HepG2 (cell line): ENCODE measurements around the gene AMHR2. TPM values are rescaled to one million over a fixed set of nuclear protein-coding genes. Genes with fewer than 3 reads are reported as not detected.
A peak's percentile ranks its signal among the peaks of the same experiment; 100 is the strongest.

Source experiments
- ATAC-seq: fragments of 200-7000 bp; cut with Tn5 transposase; 3 replicates; pipeline ENCODE4 v1.9.1; 2020; ENCODE audit warnings: mild to moderate bottlenecking, moderate library complexity
- BruUV-seq: library from RNA; stranded (reverse); fragments of 400-500 nt; replicated peaks from 2 replicates; lab custom pipeline; 2021; lab: Mats Ljungman, UMichigan
- CTCF ChIA-PET: fragments of 300-600 bp; formaldehyde crosslinking; extraction: SDS; loops from one replicate; lab custom pipeline; 2021; ENCODE audit warnings: low total read pairs, inconsistent platforms, low intra/inter-chr PET ratio; lab: Yijun Ruan, JAX
- POLR2A ChIA-PET: fragments of 350-600 bp; sonication (Branson Sonifier 250); formaldehyde crosslinking; loops from one replicate; lab custom pipeline; 2020; ENCODE audit warnings: antibody characterized with exemption, inconsistent platforms; lab: Yijun Ruan, JAX
- DNase-seq: peaks from one replicate; pipeline ENCODE4 v3.0.0-alpha.2; 2015; ENCODE audit warnings: low spot score
- FAIRE-seq: peaks from 3 replicates; lab custom pipeline; 2011; peaks lifted over from hg19 to GRCh38; lab: Jason Lieb, UNC
- H2AFZ ChIP-seq: one replicate; pipeline ENCODE4 v1.6.1; 2011; ENCODE audit warnings: low read length, inconsistent platforms
- H3K27ac ChIP-seq: fragments of 300-600 bp; 3 replicates; pipeline ENCODE4 v1.8.0; 2011; ENCODE audit warnings: mixed run types, mild to moderate bottlenecking, mixed read lengths, low read length, inconsistent platforms; ENCODE audit not compliant: insufficient read depth; ENCODE audit errors: extremely low read length
- H3K27me3 ChIP-seq, 2 experiments: fragments of 200-600 bp in 1 of 2; 2 replicates in 1 of 2; 3 replicates in 1 of 2; pipeline versions ENCODE4 v1.6.0 to v1.8.0; 2011; ENCODE audit warnings: low read length in 2 of 2, mild to moderate bottlenecking in 2 of 2, moderate library complexity in 2 of 2, inconsistent platforms in 1 of 2; ENCODE audit not compliant: insufficient read depth in 2 of 2, control insufficient read depth in 1 of 2
- H3K36me3 ChIP-seq, 2 experiments: fragments of 200-600 bp in 1 of 2; replicated peaks in 1 of 2; 2 replicates in 1 of 2; 3 replicates in 1 of 2; pipeline versions ENCODE4 v1.5.1 to v1.8.0; 2011; ENCODE audit warnings: low read length in 2 of 2, inconsistent platforms in 1 of 2; ENCODE audit not compliant: insufficient read depth in 2 of 2, control insufficient read depth in 1 of 2
- H3K4me1 ChIP-seq: 2 replicates; pipeline ENCODE4 v1.5.1; 2012; ENCODE audit warnings: low read length, inconsistent platforms; ENCODE audit not compliant: insufficient read depth
- H3K4me2 ChIP-seq: 2 replicates; pipeline ENCODE4 v1.6.0; 2011; ENCODE audit warnings: low read depth, low read length, inconsistent platforms
- H3K4me3 ChIP-seq, 3 experiments: fragments of 200-600 bp in 1 of 3; sonication (generic), shearing (Covaris generic) in 1 of 3; replicated peaks in 1 of 3; 2 replicates each; pipeline ENCODE4 v1.5.1; 2011 to 2016; ENCODE audit warnings: low read length in 3 of 3, inconsistent platforms in 2 of 3, low read depth in 2 of 3, mild to moderate bottlenecking in 2 of 3, control low read depth in 1 of 3, mixed read lengths in 1 of 3; ENCODE audit not compliant: insufficient read depth in 1 of 3
- H3K79me2 ChIP-seq: one replicate; pipeline ENCODE4 v1.6.1; 2011; ENCODE audit warnings: low read length, inconsistent platforms; ENCODE audit not compliant: insufficient read depth
- H3K9ac ChIP-seq: 2 replicates; pipeline ENCODE4 v1.6.0; 2011; ENCODE audit warnings: mild to moderate bottlenecking, low read depth, low read length, inconsistent platforms; ENCODE audit not compliant: insufficient read depth
- H3K9me3 ChIP-seq: 2 replicates; pipeline ENCODE4 v1.5.1; 2012; ENCODE audit warnings: mild to moderate bottlenecking, low read length
- H4K20me1 ChIP-seq: 2 replicates; pipeline ENCODE4 v1.6.0; 2011; ENCODE audit warnings: inconsistent platforms, mild to moderate bottlenecking, low read length, moderate library complexity; ENCODE audit not compliant: insufficient read depth
- ARNTL ChIP-seq: sonication (generic); formaldehyde crosslinking; IDR thresholded peaks from 2 replicates; pipeline ENCODE4 v1.4.0; 2020; ENCODE audit warnings: mild to moderate bottlenecking, missing genetic modification reagents
- ESRRA ChIP-seq: sonication (generic); formaldehyde crosslinking; IDR thresholded peaks from 2 replicates; pipeline ENCODE4 v1.5.1; 2020; ENCODE audit warnings: mild to moderate bottlenecking, low read depth, missing genetic modification reagents
- HOXA5 ChIP-seq: sonication (generic); formaldehyde crosslinking; IDR thresholded peaks from 2 replicates; pipeline ENCODE4 v1.4.0; 2020; ENCODE audit warnings: missing genetic modification reagents
- POLR2A ChIP-seq, 2 experiments: IDR thresholded peaks; 2 replicates each; pipeline ENCODE4 v1.6.1; 2011; ENCODE audit warnings: low read depth in 2 of 2, low read length in 2 of 2, mild to moderate bottlenecking in 1 of 2, moderate library complexity in 1 of 2; ENCODE audit not compliant: insufficient read depth in 1 of 2
- POLR2AphosphoS2 ChIP-seq: IDR thresholded peaks from 2 replicates; pipeline ENCODE4 v1.6.1; 2011; ENCODE audit warnings: low read depth, low read length, improper control_type of control experiment
- RBFOX2 ChIP-seq: fragments of 200-400 bp; formaldehyde crosslinking; IDR thresholded peaks from 2 replicates; pipeline ENCODE4 v1.6.1; 2017; ENCODE audit warnings: low read depth, mild to moderate bottlenecking, low read length
- RFX1 ChIP-seq: fragments of 450-650 bp; IDR thresholded peaks from 2 replicates; pipeline ENCODE4 v1.6.1; 2017
- ZFP36L1 ChIP-seq: sonication (generic); formaldehyde crosslinking; IDR thresholded peaks from 2 replicates; pipeline ENCODE4 v1.8.0; 2022; ENCODE audit warnings: mild to moderate bottlenecking, missing genetic modification reagents, moderate library complexity
- ZNF136 ChIP-seq: sonication (generic); formaldehyde crosslinking; IDR thresholded peaks from 2 replicates; pipeline ENCODE4 v1.8.1; 2022; ENCODE audit warnings: low read depth, mild to moderate bottlenecking, moderate library complexity, missing genetic modification reagents
- WGBS: methylation state at CpG from one replicate; pipeline ENCODE4 v1.1.6; 2017; ENCODE audit warnings: low lambda C conversion rate; 5-methylcytosine and 5-hydroxymethylcytosine counted together
- in situ Hi-C: cut with HindIII; loops from 2 replicates; pipeline ENCODE4 v1.10.0; 2017; ENCODE audit warnings: low pct_unique_long_range_greater_than_20kb; ENCODE audit not compliant: extremely low pct_ligation_motif_present
- intact Hi-C: fragments of 100-400 bp; cut with micrococcal nuclease; formaldehyde crosslinking; loops from one replicate; pipeline ENCODE4 v1.10.0; 2022; ENCODE audit not compliant: unreplicated experiment
- polyA plus RNA-seq, 8 experiments: library from polyadenylated mRNA; depleted of rRNA in 3 of 8; stranded (reverse) in 7 of 8; unstranded in 1 of 8; fragments of >200 nt; fragmentation: Illumina TruSeq in 4 of 8; extraction: Trizol in 4 of 8; gene quantifications; 2 replicates each; pipeline versions ENCODE4 v1.2.1 to v1.2.3, GENCODE V29; 2011 to 2016; ENCODE audit warnings: low read depth in 4 of 8, missing spikeins in 1 of 8, mixed read lengths in 1 of 8; ENCODE audit not compliant: insufficient read depth in 1 of 8
- total RNA-seq, 5 experiments: library from RNA; depleted of rRNA; stranded (reverse); fragments of >200 nt; fragmentation: Illumina TruSeq; extraction: Trizol; gene quantifications; 2 replicates each; pipeline ENCODE4 v1.2.3, GENCODE V29; 2016; ENCODE audit warnings: low read depth in 1 of 5
- TF ChIP-seq, protein P1 (sequence below): IDR thresholded peaks from 2 replicates; pipeline ENCODE4 v1.6.1; 2012; ENCODE audit warnings: low read depth, low read length, improper control_type of control experiment

The AMHR2 gene
- total and polyA plus RNA-seq, 2 of the 13 experiments (the other 11 are each of a cell fraction or from before 2014, with no cell fraction given): 0.24 to 0.58 TPM

DNA sequence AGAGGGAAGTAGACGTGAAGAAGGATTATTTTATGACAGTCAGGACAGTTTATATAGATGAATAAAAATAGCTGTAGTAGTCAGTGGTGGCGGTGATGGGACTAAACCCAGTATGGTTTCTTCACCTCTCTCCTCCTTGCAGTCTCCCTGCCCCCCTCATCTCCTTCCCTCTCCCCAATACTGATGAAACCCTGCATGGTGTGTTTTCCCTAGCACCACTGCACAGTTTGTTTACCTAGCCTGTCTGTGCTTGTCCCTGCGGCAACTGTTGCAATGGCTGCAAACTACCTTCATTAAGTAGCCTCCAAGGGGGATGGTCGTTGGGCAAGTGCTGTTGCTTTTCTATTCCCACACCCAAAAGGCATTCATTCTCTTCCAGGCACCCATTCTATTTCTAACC is 43.0 kb downstream of the AMHR2 start:
- ATAC-seq: no peak
- peaks cover 46% of the 10 kb centered on the region for H3K79me2 ChIP-seq
- TF ChIP-seq RBFOX2 (peak; percentile 58; the same call in 1 of the 2 replicates), RFX1 (no peak), POLR2A (IDR thresholded peaks at IDR 0.05; ENCODE audit: insufficient read depth in 1 of 2, low read depth in 2 of 2, low read length in 2 of 2) (no peak), POLR2AphosphoS2 (peak; percentile 24; the same call in 1 of the 2 replicates), ARNTL (CRISPR knock-in tag) (no peak), ZNF136 (CRISPR knock-in tag) (no peak), ESRRA (CRISPR knock-in tag) (no peak), ZFP36L1 (CRISPR knock-in tag) (no peak), HOXA5 (no peak)
- TF ChIP-seq, protein P1, sequence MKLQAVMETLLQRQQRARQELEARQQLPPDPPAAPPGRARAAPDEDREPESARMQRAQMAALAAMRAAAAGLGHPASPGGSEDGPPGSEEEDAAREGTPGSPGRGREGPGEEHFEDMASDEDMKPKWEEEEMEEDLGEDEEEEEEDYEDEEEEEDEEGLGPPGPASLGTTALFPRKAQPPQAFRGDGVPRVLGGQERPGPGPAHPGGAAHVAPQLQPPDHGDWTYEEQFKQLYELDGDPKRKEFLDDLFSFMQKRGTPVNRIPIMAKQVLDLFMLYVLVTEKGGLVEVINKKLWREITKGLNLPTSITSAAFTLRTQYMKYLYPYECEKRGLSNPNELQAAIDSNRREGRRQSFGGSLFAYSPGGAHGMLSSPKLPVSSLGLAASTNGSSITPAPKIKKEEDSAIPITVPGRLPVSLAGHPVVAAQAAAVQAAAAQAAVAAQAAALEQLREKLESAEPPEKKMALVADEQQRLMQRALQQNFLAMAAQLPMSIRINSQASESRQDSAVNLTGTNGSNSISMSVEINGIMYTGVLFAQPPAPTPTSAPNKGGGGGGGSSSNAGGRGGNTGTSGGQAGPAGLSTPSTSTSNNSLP: no peak
- ChIA-PET POLR2A (no interaction called here), CTCF (no interaction called here)
- no peak overlapping the region for H3K4me2 ChIP-seq
- 97% methylated on average over 4 of the region's 4 CpGs for WGBS
- H3K9ac ChIP-seq: no peak overlapping the region
- H4K20me1 ChIP-seq: peaks cover 55% of the 10 kb centered on the region
- no peaks in the 10 kb centered on the region for H3K9me3 ChIP-seq
- H3K27me3 ChIP-seq: no peaks in the 10 kb centered on the region
- BruUV-seq: no TSS peak
- no peak overlapping the region for H2AFZ ChIP-seq
- H3K36me3 ChIP-seq: peaks cover 45 to 95% of the 10 kb centered on the region in 2 experiments
- FAIRE-seq: no peak
- no peak overlapping the region for H3K27ac ChIP-seq
- in situ Hi-C loops (no loop called here), intact Hi-C loops (no loop called here)
- H3K4me1 ChIP-seq: peaks cover 41% of the 10 kb centered on the region
- DNase-seq: no peak
- no peak overlapping the region for H3K4me3 ChIP-seq
